Mammary epithelial cell (primary cell): Measurements from ENCODE around the gene TAAR2.

Experiments used
- CTCF ChIP-seq, 2 donors: IDR thresholded peaks in 1 of 2; conservative IDR thresholded peaks in 1 of 2; 2 replicates each; pipeline ENCODE4 v1.5.1; 2011 to 2012; ENCODE audit warnings: inconsistent platforms in 2 of 2, low read length in 2 of 2, mild to moderate bottlenecking in 2 of 2, control low read depth in 1 of 2, low read depth in 1 of 2; ENCODE audit not compliant: insufficient read depth in 1 of 2; ENCODE audit errors: extremely low read depth in 1 of 2
- EZH2 ChIP-seq: IDR thresholded peaks from 2 replicates; pipeline ENCODE4 v1.6.1; 2012; ENCODE audit warnings: low read length, inconsistent platforms, borderline replicate concordance

- TF ChIP-seq EZH2 (no peak), CTCF (conservative IDR thresholded peaks at IDR 0.05 in 1 of 2, IDR thresholded peaks at IDR 0.05 in 1 of 2; ENCODE audit: extremely low read depth in 1 of 2, insufficient read depth in 1 of 2, low read depth in 1 of 2, low read length in 2 of 2) (no peak)
These were observed 34.6 kb downstream of the TAAR2 start, which contains the start of gene TAAR5 for GRCh38 chr6:132589454-132589853.
